Measurements from ENCODE around the gene CLCNKB.

- no peak for TF ChIP-seq EZH2 (IDR thresholded peaks at IDR 0.05)
- no peak for TF ChIP-seq POLR2AphosphoS5 (IDR thresholded peaks at IDR 0.05; ENCODE audit: borderline replicate concordance, low read depth, low read length)
- no peak for TF ChIP-seq FOXP2 (optimal IDR thresholded peaks at IDR 0.05; ENCODE audit: control extremely low read depth, extremely low read length, insufficient read depth)
These were observed 35.8 kb upstream of the CLCNKB start for GRCh38 chr1:16007671-16008341.

Data from SK-N-MC (cell line).